ENCODE results near the gene DNAJB6. TPM values are rescaled to one million over a fixed set of nuclear protein-coding genes. Genes with fewer than 3 reads are reported as not detected.

The DNAJB6 gene
- polyA plus RNA-seq, 1 experiment = 105 TPM

DNA sequence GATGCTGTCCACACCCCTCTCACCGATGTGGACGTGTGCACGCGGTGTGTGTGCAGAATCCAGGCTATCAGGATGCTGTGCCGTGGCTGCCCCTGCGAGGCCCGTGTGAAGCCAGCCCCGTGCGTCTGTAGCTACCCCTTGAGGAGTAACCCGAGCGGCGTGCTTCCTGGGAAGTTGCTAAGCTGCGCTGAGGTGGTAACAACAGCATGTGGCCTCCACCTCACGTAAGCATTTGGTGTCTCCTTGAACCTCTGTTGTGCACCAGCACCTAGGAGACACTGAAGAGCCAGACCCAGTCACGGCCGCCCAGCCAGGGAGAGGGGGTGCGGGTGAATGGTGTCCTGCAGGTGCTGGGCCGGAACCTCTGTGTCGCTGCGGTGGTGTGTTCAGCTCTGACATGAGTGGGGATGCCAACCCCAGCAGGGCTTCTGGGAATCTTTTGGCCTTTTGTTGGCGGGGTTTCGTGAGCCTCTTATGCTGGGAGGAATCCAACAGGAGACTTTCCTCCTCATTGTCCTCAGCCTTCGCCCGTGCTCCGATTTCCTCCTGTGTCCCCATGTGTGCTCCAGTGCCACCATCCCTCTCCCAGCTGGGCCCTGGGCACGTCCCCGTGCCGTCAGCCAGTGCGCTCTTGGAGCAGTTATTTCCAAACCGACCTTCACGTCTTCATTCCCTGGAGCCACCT lies 60.4 kb downstream of the DNAJB6 start:
- TF ChIP-seq, protein P1, sequence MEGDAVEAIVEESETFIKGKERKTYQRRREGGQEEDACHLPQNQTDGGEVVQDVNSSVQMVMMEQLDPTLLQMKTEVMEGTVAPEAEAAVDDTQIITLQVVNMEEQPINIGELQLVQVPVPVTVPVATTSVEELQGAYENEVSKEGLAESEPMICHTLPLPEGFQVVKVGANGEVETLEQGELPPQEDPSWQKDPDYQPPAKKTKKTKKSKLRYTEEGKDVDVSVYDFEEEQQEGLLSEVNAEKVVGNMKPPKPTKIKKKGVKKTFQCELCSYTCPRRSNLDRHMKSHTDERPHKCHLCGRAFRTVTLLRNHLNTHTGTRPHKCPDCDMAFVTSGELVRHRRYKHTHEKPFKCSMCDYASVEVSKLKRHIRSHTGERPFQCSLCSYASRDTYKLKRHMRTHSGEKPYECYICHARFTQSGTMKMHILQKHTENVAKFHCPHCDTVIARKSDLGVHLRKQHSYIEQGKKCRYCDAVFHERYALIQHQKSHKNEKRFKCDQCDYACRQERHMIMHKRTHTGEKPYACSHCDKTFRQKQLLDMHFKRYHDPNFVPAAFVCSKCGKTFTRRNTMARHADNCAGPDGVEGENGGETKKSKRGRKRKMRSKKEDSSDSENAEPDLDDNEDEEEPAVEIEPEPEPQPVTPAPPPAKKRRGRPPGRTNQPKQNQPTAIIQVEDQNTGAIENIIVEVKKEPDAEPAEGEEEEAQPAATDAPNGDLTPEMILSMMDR (IDR thresholded peaks at IDR 0.05; ENCODE audit: insufficient read depth, low read depth, low read length) = no peak
- CTCF ChIA-PET = interaction anchor here (0.6 to 2.3 kb wide), 9 partner anchors 9 to 88 kb away, joined by 3 to 24 read pairs (median 4); no protein-coding TSS in a partner anchor
- Histone ChIP-seq H3K36me3 (ENCODE audit: control insufficient read depth, insufficient read depth, low read length) (peaks cover 16% of the 10 kb centered on the region), H3K4me3 (ENCODE audit: low read depth, low read length) (no peak overlapping the region), H3K27me3 (ENCODE audit: control insufficient read depth, insufficient read depth, low read length) (no peaks in the 10 kb centered on the region)
- DNase-seq (ENCODE audit: low read depth) = no peak
- POLR2A ChIA-PET = no interaction called here

DNA sequence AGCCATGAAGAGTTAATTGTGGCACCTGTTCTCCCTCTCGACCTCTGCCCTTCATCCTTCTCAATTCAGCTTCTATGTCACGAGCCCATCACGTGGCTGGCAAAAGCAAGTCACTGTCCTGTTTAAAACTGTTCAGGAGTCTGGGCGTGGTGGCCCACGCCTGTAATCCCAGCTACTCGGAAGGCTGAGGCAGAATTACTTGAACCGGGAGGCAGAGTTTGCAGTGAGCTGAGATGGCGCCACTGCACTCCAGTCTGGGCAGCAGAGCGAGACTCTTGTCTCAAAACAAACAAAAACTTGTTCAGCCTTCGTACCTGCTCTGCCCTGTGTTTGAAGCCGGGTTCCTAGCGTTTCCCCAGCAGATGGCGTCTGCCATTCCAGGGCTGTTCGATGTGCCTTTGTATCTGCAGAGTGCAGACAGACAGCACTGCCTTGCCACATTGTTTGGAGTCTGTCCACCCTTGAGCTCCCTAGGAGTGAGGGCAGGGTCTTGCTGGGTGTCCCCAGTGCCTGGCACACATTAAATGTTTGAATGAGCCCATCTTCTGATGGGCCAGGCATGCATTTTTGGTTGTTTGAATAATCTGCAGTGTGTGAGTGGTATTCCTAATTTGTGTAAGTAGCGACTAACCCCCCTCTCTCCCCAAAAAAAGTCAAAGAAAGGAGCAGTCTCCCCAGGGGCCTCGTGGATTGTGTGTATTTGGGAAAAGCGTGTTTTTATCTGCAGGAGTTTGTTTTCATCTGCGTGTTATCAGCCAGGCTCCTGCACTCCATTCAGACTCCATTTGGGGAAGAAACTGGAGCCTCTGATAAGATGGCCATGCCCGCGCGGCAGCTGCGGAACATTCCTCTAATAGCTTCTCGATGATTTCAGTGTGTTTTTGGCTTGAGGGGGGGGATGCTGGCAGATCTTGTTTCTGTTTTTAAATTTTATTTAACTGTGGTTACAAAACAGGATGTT lies 61.2 kb downstream of the DNAJB6 start:
- no peak overlapping the region for H3K4me3 ChIP-seq (ENCODE audit: low read depth, low read length)

DNA sequence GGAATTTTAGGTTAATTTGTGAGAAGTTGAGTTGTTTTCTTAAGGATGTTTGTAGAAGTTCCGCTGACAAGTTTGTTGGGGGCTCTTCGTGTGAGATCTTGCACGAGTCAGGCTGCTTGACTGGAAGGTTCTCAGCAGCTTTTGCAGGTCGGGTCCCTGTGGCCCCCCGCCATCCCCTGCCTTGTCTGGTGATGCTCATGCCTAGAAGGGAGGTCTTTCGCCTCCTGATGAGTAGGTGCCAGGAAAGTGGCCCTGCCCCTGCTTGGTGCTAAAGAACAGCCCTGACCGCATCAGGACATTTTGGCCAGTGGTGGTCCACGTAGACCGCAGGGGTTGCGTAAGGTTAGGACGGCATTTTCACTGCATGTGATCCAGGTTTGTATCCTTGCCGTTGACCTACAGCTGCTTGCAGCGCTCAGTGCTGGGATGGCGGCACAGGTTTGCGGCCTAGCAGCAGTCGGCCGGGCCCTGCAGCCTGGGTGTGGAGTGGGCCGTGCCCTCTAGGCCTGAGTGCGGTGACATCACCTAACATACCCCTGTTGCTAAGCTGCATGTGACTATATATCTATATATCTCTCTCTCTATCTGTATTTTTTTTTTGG lies 62.4 kb downstream of the DNAJB6 start:
- POLR2A ChIA-PET = no interaction called here
- peaks cover 16% of the 10 kb centered on the region for H3K36me3 ChIP-seq (ENCODE audit: control insufficient read depth, insufficient read depth, low read length)
- CTCF ChIA-PET = interaction anchor here (0.7 kb wide), 1 partner anchor 15 kb away, joined by 3 read pairs; no protein-coding TSS in a partner anchor
- H3K27me3 ChIP-seq (ENCODE audit: control insufficient read depth, insufficient read depth, low read length) = no peaks in the 10 kb centered on the region
- DNase-seq (ENCODE audit: low read depth) = no peak
- TF ChIP-seq, protein P1 (IDR thresholded peaks at IDR 0.05; ENCODE audit: insufficient read depth, low read depth, low read length) = no peak
- H3K4me3 ChIP-seq (ENCODE audit: low read depth, low read length) = no peak overlapping the region

More for the DNA sequence above, 61.2 kb downstream of the DNAJB6 start:
- Histone ChIP-seq H3K36me3 (ENCODE audit: control insufficient read depth, insufficient read depth, low read length) (peaks cover 16% of the 10 kb centered on the region), H3K27me3 (ENCODE audit: control insufficient read depth, insufficient read depth, low read length) (no peaks in the 10 kb centered on the region)
- TF ChIP-seq, protein P1 (IDR thresholded peaks at IDR 0.05; ENCODE audit: insufficient read depth, low read depth, low read length) = peak; percentile 72
- DNase-seq (ENCODE audit: low read depth) = peak; percentile 78
- POLR2A ChIA-PET = interaction anchor here (0.7 kb wide), 1 partner anchor 126 kb away, joined by 11 read pairs; no protein-coding TSS in a partner anchor
- CTCF ChIA-PET = interaction anchor here (0.7 to 2.3 kb wide), 11 partner anchors 8 to 89 kb away, joined by 3 to 24 read pairs (median 4); no protein-coding TSS in a partner anchor

DNA sequence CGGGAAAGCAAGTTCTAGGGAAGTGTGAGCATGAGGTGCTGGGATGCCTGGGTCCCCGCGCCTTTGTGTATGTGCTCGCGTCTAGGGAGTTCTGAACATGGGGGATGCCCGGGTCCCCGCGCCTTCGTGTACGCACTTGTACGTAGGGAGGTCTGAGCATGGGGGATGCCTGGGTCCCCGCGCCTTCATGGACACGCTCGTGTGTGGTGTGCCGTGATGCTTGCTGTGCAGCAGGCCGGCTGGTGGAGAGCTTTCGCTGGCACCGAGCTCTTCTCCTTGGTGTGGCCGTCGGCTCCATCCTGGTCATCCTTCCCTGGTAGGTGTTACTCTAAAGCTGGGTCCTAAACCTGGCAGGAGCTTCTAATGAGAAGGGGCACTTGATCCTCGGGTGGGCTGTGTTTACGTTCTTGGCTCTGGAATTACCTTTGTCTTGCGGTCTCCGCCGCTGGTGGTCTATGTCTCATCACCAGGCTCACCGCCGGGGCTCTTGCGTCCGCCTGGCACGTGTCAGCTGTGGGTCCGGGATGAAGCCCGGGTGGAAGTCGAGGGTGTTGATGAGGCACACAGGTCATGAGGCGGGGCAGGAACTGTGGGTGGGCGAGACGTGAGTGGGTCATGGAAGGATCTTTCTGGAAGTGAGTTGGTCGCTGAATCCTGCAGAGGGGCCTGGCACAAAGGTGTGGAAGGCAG lies 63.5 kb downstream of the DNAJB6 start:
- TF ChIP-seq, protein P1 (IDR thresholded peaks at IDR 0.05; ENCODE audit: insufficient read depth, low read depth, low read length) = no peak
- DNase-seq (ENCODE audit: low read depth) = no peak
- ChIA-PET POLR2A (no interaction called here), CTCF (interaction anchor here (0.7 kb wide), 1 partner anchor 17 kb away, joined by 3 read pairs; no protein-coding TSS in a partner anchor)
- Histone ChIP-seq H3K4me3 (ENCODE audit: low read depth, low read length) (no peak overlapping the region), H3K27me3 (ENCODE audit: control insufficient read depth, insufficient read depth, low read length) (no peaks in the 10 kb centered on the region), H3K36me3 (ENCODE audit: control insufficient read depth, insufficient read depth, low read length) (peaks cover 14% of the 10 kb centered on the region)

Measured in BJ (cell line).